HG03565 (cell line): ENCODE measurements around the gene TCERG1L.

Experiments used
- ATAC-seq: cut with Tn5 transposase; IDR thresholded peaks from one replicate; pipeline ENCODE4 v1.9.1; 2021; ENCODE audit warnings: mild to moderate bottlenecking, moderate library complexity; ENCODE audit not compliant: unreplicated experiment

Gene TCERG1L

GRCh38 chr10:131316321-131317075 is 5.0 kb upstream of the TCERG1L start:
- ATAC-seq, result no peak

DNA sequence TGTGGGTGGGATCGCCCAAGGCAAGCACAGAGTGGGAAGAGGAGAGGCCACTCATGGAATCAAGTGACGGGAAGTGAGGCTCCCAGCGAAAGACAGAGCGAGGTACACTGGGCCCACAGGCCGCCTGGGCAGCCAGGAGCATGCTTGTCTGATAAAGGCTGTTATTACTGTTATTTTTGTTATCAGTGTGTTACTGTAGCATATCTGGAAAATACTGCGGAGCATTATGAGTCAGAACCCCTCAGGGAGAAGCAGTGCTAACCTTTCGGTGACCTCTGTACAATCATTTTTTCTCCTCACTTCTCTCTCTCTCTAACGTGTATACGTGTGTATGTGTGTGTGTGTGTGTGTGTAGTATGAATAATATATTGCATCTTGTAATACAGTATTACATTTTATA is 3.8 kb upstream of the TCERG1L start:
- peak; percentile 51 for ATAC-seq

DNA sequence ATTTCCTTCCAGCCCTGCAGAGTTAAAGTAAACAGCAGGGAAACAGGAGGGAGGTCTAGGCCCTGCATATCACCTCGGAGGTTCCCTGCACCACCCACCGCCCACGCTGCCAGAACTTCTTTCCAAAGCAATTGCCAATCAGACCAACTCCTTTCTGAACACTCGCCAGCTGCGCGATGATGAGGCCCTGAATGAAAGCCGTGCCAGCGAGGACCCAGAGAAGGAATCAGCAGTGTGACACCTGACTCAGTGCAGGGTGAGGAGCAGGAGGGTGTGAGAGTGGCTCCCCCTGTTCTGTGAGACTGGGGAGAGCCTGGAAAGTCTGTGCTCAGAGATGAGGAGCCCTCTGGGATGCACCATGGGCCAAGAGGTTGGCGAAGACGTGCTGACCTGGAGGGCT is 3.3 kb upstream of the TCERG1L start:
- no peak for ATAC-seq

GRCh38 chr10:131314148-131314547 is 2.6 kb upstream of the TCERG1L start:
- no peak for ATAC-seq

DNA sequence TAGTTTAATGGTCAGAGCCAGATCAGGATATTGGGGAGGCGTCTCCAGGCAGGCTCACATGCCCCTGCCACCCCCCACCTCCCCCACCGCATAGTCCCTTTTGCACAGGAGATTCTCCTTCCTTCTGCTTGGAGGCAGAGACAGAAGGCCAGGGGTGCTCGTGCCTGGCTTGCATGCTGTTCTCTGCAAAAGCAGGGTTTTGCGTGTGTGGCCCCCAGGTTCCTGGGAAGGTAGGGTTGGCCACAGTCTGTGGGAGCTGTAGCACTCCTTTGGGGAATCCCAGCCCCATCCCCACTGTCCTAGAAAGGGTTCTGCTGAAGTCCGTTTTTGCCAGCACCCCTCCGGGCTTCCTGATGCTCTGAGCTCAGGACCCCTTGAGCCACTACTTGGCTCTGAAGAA is 1.9 kb upstream of the TCERG1L start:
- ATAC-seq, result no peak

DNA sequence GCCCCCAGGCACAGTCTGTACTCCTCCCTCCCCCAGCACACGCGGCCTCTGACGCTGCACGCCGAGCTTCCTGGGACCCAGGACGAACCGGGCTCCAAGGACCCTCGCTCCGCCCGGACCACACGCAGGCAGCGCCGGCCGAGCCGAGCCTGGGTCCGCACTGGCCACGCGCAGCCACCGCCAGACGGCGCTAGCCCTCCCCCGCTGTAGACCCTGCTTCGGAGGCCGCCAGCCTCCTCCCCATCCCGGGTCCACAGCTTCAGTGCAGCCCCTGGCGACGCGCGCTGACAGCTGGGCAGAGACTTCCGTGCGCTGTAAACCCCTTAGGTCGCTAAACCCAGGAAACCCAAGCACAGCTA is 936 bp upstream of the TCERG1L start:
- ATAC-seq, result no peak

DNA sequence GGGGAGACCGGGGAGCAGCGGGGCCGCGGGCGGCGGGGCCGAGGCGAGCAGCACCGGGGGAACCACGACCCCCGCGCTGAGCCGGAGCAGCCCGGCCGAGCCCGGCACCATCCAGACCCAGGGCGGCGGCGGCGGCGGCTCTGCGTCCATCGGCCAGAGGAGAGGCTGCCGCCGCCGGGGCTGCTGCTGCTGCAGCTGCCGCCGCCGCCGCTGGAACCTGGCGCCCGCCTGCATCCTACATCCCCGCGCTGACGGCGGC is 190 bp downstream of the TCERG1L start:
- ATAC-seq, result no peak

- no peak for ATAC-seq
Observed at GRCh38 chr10:131310551-131311401, 745 bp downstream of the TCERG1L start.

- ATAC-seq, result no peak
Observed at GRCh38 chr10:131310142-131310541, 1.4 kb downstream of the TCERG1L start.

- ATAC-seq, result no peak
Observed at GRCh38 chr10:131300508-131300907, 11.0 kb downstream of the TCERG1L start.

DNA sequence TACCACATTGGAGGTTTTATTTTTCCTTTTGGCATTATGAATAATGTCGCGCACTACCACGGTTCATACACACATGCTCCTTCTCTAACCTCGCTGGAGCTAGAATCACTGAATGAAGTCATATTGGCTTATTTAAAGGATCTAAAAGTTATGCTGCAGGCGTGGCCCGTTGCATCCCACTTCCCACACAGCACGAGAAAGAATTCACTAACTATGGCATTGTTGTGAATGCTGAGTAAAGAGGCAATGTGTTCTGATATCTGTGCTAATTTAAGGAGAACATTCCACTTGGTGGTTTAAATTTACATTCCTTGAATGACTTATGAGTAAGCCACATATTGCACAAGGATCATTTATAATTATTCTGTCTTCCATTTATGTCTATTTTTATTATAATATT is 20.7 kb downstream of the TCERG1L start:
- no peak for ATAC-seq

- ATAC-seq, result no peak
Observed at GRCh38 chr10:131288648-131289047, 22.9 kb downstream of the TCERG1L start.

- no peak for ATAC-seq
Observed at GRCh38 chr10:131282961-131283360, 28.6 kb downstream of the TCERG1L start.

DNA sequence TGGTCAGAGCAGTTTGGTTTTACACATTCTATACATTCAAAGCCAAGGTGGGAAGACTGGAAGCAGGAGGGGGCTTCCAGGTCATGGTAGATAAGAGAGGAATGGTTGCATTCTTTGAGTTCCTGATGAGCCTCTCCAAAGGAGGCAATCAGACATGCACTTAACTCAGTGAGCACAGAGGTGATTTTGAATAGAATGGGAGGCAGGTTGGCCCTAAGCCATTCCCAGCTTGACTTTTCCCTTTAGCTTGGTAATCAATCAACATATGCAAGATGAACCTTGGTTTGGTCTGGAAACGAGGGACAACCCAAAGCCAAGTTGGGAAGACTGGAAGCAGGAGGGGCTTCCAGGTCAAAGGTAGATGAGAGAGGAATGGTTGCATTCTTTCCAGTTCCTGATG is 31.4 kb downstream of the TCERG1L start:
- ATAC-seq, result no peak

DNA sequence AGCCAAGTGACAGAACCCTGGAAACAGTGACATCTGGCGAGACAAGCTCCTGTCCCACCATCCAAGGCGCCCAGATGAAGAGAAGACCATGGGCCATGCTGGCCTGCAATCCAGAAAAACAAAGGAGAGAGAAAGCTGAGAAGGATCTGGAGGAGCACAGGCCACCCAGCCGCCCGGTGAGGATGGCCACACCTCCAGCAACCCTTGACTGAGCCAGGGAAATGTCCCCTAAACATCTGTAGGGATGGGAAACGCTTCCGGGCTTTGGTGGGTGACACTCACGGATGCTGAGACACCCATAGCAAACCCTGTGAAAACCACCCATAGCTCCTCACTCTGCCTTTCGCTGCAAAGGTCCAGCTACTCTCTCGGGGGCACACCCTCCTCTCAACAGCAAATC is 32.0 kb downstream of the TCERG1L start:
- ATAC-seq, result no peak

- ATAC-seq, result no peak
Observed at GRCh38 chr10:131277969-131278368, 33.6 kb downstream of the TCERG1L start.

DNA sequence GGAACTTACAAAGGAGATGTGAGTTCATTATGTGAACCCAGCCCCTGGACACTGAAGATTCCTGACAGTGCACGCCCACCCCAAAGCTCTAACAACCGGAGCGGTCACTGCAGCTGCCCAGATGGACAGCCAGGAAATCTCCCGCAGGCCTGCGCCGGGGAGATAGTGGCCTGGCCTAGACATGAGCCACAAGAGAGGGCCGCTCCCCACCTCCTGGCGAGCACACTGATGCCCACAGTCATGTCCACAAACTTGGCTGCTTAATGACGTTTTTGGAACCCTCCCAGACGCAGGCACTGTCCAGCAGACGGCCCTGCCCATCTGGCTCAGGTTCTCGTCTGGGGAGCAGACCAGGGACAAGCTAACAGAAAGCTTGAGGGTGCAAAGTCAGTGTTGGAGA is 34.2 kb downstream of the TCERG1L start:
- no peak for ATAC-seq

- no peak for ATAC-seq
Observed at GRCh38 chr10:131275691-131276090, 35.8 kb downstream of the TCERG1L start.

GRCh38 chr10:131274883-131275282 is 36.6 kb downstream of the TCERG1L start:
- no peak for ATAC-seq

DNA sequence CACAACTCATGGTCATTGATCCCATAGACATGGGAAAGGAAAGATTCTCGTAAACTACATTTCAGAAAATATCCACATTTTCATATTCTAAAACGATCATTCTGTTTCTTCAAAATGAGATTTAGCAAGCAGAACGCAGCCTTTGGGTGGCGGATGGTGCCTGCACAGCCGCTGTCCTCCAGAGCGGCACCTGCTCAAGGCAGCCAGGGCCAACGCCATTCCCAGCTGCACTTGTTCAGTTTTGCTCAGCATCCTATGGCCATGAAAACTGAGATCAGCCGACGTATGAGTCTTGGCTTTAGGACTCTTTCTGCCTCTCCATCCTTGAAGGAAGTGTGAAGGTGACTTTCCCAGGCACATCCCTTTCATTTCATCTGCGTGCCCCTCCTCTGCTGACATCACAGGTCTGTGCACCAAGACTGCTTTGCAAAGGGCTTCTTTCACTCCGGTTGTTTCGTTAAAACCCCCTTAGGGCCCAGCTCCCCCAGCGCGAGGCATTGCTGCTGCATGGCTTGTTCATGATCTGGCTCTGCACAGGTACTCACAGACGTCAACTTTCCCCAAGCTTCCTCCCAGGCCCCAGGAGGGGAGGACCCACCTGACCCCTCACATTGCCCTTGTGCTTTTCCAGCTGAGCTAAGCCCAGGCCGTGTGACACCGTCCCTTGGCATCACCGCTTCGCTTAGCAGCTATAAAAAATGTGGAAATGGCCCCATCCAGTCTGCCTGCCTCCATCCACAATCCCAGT is 37.2 kb downstream of the TCERG1L start:
- no peak for ATAC-seq

DNA sequence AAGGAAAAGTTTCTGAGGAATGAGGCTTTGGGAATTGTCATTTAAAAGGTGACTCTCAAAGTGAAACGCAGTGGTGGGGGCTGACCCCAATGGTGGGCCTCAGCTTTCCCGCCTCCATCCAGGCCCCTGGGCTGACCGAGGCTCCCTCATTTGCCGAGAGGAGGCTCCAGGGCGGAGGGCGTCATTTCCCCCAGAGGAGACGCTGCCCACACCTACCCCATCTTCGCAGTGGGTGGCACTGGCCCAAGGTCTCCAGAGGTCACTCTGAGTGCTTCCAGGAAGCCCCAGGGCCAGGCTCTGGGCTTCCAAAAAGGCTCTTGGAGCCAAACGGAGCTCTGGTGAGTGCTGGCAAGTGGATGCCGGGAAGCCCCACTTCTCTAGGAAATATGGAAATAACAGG is 38.0 kb downstream of the TCERG1L start:
- ATAC-seq, result no peak

DNA sequence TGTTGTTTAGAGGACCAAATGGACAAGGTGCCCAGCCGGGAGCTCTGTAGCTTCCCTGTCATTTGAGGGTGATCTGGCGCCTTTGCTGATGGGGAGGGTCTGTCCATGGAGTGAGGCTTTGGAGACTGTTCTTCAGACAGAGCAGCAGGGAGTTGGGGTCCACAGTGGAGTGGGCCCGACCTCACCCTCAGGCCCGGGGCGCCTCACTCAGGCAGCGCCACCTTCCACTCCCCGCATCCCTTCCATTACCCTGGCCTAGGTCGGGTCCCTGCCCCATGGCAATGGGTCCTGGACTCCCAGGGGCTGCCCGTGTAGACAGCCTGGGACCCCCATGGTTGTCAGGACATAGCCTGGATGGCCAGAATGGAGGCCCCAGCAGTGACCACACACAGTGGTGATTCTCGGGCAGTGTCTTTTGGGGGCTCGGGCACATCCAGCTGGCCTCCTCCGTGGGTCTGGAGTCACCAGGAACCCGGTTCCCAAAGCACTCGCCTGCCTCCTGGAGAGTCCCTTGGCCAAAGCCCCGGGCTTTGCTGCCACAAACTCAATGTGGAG is 38.5 kb downstream of the TCERG1L start:
- no peak for ATAC-seq
